Osteocyte (in vitro differentiated cells): ENCODE results near the gene SHISA9. TPM values are rescaled to one million over a fixed set of nuclear protein-coding genes. Genes with fewer than 3 reads are reported as not detected.
"Not testable (repeated sequence)": the region's sequence is repeated elsewhere in the genome, so short reads cannot be mapped to it uniquely, and the experiment has no call there.

Experiments used
- DNase-seq: peaks from one replicate; pipeline ENCODE4 v3.0.0; 2021; ENCODE audit warnings: mixed read lengths; ENCODE audit not compliant: unreplicated experiment; ENCODE audit errors: extremely low spot score
- H3K27ac Mint-ChIP-seq: one replicate; pipeline ENCODE4 v1.8.0; 2021; ENCODE audit warnings: mild to moderate bottlenecking, mixed read lengths; ENCODE audit not compliant: unreplicated experiment
- H3K27me3 Mint-ChIP-seq: one replicate; pipeline ENCODE4 v1.8.0; 2021; ENCODE audit warnings: mixed read lengths; ENCODE audit not compliant: unreplicated experiment
- H3K36me3 Mint-ChIP-seq: one replicate; pipeline ENCODE4 v1.8.0; 2021; ENCODE audit warnings: mixed read lengths; ENCODE audit not compliant: unreplicated experiment
- H3K4me1 Mint-ChIP-seq: one replicate; pipeline ENCODE4 v1.8.0; 2021; ENCODE audit warnings: mixed read lengths; ENCODE audit not compliant: unreplicated experiment
- H3K4me3 Mint-ChIP-seq: one replicate; pipeline ENCODE4 v1.8.0; 2021; ENCODE audit warnings: mild to moderate bottlenecking, moderate library complexity, mixed read lengths; ENCODE audit not compliant: unreplicated experiment
- H3K9me3 Mint-ChIP-seq: one replicate; pipeline ENCODE4 v1.8.0; 2021; ENCODE audit warnings: mixed read lengths; ENCODE audit not compliant: unreplicated experiment
- total RNA-seq: library from RNA; stranded (reverse); gene quantifications from 2 replicates; pipeline ENCODE4 v1.2.1, GENCODE V29; 2021
- TF ChIP-seq, protein P1 (sequence below): fragments of 200-600 bp; sonication (generic); IDR thresholded peaks from 2 replicates; pipeline ENCODE4 v1.5.0; 2021; ENCODE audit warnings: antibody characterized with exemption, mild to moderate bottlenecking, moderate library complexity

The SHISA9 gene
- total RNA-seq, 1 donor from 2014 or later = not detected

DNA sequence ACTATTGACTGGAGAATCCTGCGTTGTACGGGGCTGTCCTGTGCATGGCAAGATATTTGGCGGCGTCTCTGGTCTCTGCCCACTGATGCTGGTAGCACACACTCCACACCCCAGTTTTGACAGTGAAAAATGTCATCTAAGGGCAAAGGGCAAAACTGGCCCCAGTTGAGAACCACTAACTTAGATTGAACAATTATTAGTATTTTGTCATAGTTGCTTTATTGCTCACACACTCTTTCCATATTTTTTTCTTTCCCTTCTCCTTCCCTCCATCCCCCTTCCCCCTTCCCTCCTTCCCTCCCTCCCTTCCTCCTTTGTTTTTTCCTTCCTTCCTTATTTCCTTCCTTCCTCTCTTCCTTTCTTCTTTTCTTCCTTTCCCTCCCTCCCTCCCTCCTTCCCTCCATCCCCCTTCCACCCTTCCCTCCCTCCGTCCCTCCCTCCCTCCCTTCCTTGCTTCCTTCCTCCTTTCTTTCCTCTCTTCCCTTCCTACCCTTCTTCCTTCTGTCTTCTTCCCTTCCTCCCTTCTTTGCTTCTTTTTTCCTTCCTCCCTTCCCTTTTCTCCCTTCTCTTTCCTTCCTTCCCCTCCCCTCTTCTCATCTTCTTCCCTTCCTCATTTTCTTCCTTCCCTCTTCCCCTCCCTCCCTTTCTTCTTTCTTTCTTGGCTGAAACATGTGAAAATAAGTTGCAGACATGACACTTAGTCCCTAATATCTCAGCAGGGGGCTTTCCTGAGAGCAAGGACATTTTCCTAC is 5.5 kb downstream of the SHISA9 start:
- no peaks in the 10 kb centered on the region for H3K9me3 Mint-ChIP-seq
- no peak overlapping the region for H3K27ac Mint-ChIP-seq
- DNase-seq = no peak
- peaks cover 4% of the 10 kb centered on the region for H3K4me1 Mint-ChIP-seq
- no peak overlapping the region for H3K4me3 Mint-ChIP-seq
- no peaks in the 10 kb centered on the region for H3K36me3 Mint-ChIP-seq
- peaks cover 33% of the 10 kb centered on the region for H3K27me3 Mint-ChIP-seq
- TF ChIP-seq, protein P1, sequence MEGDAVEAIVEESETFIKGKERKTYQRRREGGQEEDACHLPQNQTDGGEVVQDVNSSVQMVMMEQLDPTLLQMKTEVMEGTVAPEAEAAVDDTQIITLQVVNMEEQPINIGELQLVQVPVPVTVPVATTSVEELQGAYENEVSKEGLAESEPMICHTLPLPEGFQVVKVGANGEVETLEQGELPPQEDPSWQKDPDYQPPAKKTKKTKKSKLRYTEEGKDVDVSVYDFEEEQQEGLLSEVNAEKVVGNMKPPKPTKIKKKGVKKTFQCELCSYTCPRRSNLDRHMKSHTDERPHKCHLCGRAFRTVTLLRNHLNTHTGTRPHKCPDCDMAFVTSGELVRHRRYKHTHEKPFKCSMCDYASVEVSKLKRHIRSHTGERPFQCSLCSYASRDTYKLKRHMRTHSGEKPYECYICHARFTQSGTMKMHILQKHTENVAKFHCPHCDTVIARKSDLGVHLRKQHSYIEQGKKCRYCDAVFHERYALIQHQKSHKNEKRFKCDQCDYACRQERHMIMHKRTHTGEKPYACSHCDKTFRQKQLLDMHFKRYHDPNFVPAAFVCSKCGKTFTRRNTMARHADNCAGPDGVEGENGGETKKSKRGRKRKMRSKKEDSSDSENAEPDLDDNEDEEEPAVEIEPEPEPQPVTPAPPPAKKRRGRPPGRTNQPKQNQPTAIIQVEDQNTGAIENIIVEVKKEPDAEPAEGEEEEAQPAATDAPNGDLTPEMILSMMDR = no peak

DNA sequence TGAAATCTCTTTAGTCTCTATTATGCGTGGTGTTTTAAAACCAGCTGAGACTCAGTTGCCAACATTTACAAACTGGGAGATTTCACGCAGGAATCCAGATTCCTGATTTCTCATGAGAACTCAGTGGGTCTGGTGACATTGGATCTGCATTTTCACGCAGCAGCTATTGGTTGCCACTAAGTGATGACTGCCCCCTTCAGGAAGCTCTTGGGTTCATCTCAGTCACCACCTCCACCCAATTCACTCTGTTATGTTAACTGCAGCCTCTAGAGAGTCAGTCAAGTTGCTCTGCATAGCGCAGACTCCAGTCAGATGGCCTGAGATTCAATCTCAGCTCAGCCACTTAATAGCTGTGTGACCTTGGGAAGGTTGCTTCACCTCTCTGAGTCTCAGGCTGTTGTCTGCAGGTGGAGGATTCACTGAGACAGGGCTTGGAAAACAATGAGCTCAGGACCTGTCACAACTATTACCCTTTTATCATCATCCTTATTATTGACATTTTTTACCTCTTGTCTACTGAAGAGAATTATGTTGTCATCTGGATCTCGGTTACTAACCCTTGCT is 6.4 kb downstream of the SHISA9 start:
- peaks cover 27% of the 10 kb centered on the region for H3K27me3 Mint-ChIP-seq
- no peaks in the 10 kb centered on the region for H3K9me3 Mint-ChIP-seq
- DNase-seq = no peak
- no peak overlapping the region for H3K27ac Mint-ChIP-seq
- H3K4me3 Mint-ChIP-seq = no peak overlapping the region
- H3K4me1 Mint-ChIP-seq = peaks cover 2% of the 10 kb centered on the region
- H3K36me3 Mint-ChIP-seq = no peaks in the 10 kb centered on the region
- TF ChIP-seq, protein P1 = no peak

DNA sequence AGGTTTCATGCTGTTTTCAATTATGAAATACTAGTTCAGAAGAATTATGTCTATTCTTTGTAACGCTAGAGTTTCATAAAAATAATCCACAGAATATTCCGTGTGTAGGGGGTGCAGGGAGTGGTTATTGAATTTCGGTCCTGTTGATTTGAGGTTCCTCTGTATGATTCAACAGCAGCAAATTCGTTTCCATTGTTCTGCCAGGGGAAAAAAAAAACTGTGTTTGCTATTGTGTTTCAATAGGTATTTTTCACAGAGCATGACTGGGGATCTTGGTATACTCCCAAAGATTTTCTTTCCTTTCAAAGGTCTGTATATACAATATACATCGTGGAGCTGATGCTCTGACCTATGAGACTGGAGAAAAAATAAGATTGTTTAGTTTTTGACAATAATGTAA is 15.8 kb downstream of the SHISA9 start:
- H3K27ac Mint-ChIP-seq = no peak overlapping the region

DNA sequence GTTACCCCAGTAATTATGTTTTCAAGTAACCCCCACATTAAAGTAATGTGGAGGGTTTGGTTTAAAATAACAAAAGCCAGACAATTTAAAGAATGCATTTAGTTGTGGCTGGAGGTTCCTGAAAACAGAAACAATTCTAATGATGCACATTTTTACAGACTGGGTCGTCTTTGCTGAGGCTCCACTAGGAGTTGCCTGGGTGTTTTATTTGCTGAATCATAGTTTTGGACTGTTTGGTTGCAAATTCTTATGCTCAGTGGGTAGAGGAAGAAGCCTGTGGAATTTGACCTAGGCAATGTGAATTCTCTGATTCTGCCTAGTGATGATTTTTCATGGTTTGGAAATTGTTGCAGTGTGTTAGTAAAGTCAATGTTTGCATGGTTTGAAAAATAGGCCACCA is 16.3 kb downstream of the SHISA9 start:
- no peak for DNase-seq
- H3K27ac Mint-ChIP-seq = no peak overlapping the region
- no peak overlapping the region for H3K4me3 Mint-ChIP-seq
- H3K27me3 Mint-ChIP-seq = no peaks in the 10 kb centered on the region
- H3K9me3 Mint-ChIP-seq = peaks cover 9% of the 10 kb centered on the region
- no peaks in the 10 kb centered on the region for H3K36me3 Mint-ChIP-seq
- TF ChIP-seq, protein P1 = no peak
- no peaks in the 10 kb centered on the region for H3K4me1 Mint-ChIP-seq

More for the DNA sequence above, 15.8 kb downstream of the SHISA9 start:
- Mint-ChIP-seq H3K36me3 (no peaks in the 10 kb centered on the region), H3K4me1 (no peaks in the 10 kb centered on the region), H3K4me3 (no peak overlapping the region), H3K9me3 (peaks cover 9% of the 10 kb centered on the region), H3K27me3 (no peaks in the 10 kb centered on the region)
- TF ChIP-seq, protein P1 = no peak
- DNase-seq = no peak

DNA sequence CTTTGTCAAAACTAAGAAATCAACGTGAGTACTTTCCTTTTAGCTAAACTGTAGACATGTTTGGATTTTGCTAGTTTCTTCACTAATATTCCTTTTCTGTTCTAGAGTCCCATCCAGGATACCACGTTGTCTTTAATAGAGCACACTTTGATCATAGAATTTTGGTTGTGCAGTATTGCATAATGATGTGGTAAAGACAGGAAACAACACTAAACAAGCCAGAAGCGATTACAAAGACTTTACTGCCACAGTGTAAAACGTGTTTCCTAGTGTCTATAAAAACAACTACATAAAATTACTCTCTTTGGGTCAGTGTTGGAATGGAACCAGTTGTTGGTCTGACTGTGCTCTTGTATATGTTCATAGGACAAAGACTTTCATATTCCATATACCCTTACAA is 19.3 kb downstream of the SHISA9 start:
- Mint-ChIP-seq H3K36me3 (no peaks in the 10 kb centered on the region), H3K27ac (no peak overlapping the region), H3K27me3 (no peaks in the 10 kb centered on the region), H3K9me3 (peaks cover 10% of the 10 kb centered on the region), H3K4me1 (no peaks in the 10 kb centered on the region), H3K4me3 (no peak overlapping the region)
- TF ChIP-seq, protein P1 = no peak
- DNase-seq = no peak

DNA sequence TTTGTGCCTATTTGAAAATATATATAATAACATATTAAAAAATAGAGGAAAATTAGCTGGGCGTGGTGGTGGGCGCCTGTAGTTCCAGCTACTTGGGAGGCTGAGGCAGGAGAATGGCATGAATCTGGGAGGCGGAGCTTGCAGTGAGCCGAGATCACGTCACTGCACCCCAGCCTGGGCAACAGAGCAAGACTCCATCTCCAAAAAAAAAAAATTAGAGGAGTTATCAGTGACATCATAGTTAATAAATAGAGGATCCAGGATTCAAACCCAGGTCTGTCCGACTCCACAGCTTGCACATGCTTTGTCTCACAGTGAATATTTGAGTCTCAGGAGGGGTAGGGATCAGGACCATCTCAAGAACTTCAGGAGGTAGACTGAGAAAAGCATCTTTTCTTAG is 22.2 kb downstream of the SHISA9 start:
- DNase-seq, H3K27me3 Mint-ChIP-seq, H3K27ac Mint-ChIP-seq, H3K36me3 Mint-ChIP-seq, H3K4me1 Mint-ChIP-seq, H3K4me3 Mint-ChIP-seq: not testable (repeated sequence)
- peaks cover 14% of the 10 kb centered on the region for H3K9me3 Mint-ChIP-seq
